Brain microvascular endothelial cell (primary cell): Measurements from ENCODE around the gene SIGLECL1.

ENCODE experiments used
- DNase-seq: peaks from one replicate; pipeline ENCODE4 v3.0.0-alpha.2; 2020
- H3K27ac ChIP-seq: fragments of 250-450 bp; sonication (Bioruptor Pico); 2 replicates; pipeline ENCODE4 v1.5.1; 2020; ENCODE audit warnings: mild to moderate bottlenecking, moderate library complexity
- H3K27me3 ChIP-seq: fragments of 250-450 bp; sonication (Bioruptor Pico); replicated peaks from 2 replicates; pipeline ENCODE4 v1.5.1; 2020; ENCODE audit warnings: mild to moderate bottlenecking
- H3K36me3 ChIP-seq: fragments of 250-450 bp; sonication (Bioruptor Pico); replicated peaks from 2 replicates; pipeline ENCODE4 v1.5.1; 2020; ENCODE audit warnings: mild to moderate bottlenecking
- H3K4me3 ChIP-seq: 2 replicates; pipeline ENCODE4 v1.5.1; 2011; ENCODE audit warnings: low read depth, mild to moderate bottlenecking, control low read depth, low read length, moderate library complexity
- in situ Hi-C: cut with HindIII; loops from 2 replicates; pipeline ENCODE4 v1.10.0; 2017; ENCODE audit warnings: low sequenced_read_pairs, low pct_ligation_motif_present
- TF ChIP-seq, protein P1 (sequence below): IDR thresholded peaks from 2 replicates; pipeline ENCODE4 v1.5.1; 2011; ENCODE audit warnings: low read depth, mild to moderate bottlenecking, moderate library complexity, low read length, control low read depth, inconsistent platforms; ENCODE audit errors: missing control alignments

The SIGLECL1 gene

DNA sequence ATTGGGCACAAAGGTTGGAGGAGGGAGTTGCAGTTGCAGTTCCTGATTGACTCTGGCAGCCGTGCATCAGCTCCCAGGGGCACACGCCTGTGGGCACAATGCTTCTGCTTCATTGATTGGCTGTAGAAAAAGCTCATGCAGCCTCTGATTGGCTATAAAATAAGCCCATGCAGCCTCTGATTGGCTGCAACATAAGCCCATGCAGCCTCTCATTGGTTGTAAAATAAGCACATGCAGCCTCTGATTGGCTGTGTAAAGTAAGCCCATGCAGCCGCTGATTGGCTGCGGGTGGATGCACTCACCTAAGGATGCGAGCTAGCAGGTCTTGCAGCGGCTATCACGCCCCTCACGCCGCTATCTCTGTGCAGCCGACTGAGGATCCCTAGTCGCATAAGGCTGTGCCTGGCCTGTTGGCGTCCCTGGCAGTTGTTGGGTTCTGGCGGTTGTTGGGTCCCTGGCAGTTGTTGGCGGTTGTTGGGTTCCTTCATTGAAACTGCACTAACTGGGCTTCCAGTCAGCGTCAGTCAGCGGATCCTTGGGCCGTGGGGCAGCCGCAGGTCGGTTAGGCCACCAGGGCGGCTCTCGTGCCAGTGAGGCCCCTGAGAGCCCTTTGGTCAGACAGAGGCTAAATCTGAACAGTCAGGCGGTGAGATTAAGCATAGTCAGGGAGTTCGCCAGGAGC, at the start of gene SIGLECL1:
Gene SIGLECL1 (plus strand): TSS at position 295 of the 682 bp plus-strand sequence. CDS start 12,993 bp downstream, outside the sequence.
- Histone ChIP-seq H3K36me3 (no peaks in the 10 kb centered on the region), H3K27me3 (no peaks in the 10 kb centered on the region), H3K4me3 (no peak within 1 kb of the TSS), H3K27ac (no peak within 1 kb of the TSS)
- no peak for DNase-seq
- in situ Hi-C loops, result no loop called here
- TF ChIP-seq, protein P1, sequence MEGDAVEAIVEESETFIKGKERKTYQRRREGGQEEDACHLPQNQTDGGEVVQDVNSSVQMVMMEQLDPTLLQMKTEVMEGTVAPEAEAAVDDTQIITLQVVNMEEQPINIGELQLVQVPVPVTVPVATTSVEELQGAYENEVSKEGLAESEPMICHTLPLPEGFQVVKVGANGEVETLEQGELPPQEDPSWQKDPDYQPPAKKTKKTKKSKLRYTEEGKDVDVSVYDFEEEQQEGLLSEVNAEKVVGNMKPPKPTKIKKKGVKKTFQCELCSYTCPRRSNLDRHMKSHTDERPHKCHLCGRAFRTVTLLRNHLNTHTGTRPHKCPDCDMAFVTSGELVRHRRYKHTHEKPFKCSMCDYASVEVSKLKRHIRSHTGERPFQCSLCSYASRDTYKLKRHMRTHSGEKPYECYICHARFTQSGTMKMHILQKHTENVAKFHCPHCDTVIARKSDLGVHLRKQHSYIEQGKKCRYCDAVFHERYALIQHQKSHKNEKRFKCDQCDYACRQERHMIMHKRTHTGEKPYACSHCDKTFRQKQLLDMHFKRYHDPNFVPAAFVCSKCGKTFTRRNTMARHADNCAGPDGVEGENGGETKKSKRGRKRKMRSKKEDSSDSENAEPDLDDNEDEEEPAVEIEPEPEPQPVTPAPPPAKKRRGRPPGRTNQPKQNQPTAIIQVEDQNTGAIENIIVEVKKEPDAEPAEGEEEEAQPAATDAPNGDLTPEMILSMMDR, result no peak

DNA sequence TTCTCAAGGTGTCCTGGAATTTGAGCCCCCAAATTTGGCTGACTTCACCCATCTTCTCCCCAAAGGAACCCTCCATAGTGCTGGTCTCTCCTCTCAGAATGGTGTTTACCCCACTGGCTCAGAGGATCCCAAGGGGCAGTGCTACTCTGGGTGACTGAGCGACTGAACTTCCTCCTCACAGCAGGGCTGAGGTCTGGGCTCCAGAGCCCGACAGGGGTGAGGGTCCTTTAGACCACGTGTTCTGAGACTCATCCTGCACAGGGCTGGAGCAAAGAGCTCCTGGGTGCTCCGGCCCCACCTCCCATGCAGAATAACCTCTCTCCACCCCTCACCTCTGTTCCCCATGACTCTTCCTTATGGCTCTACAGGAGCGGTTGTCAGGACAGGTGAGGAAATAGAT, 49.2 kb upstream of the SIGLECL1 start:
- H3K36me3 ChIP-seq, result no peaks in the 10 kb centered on the region
- H3K27me3 ChIP-seq, result no peaks in the 10 kb centered on the region
- no peak overlapping the region for H3K27ac ChIP-seq
- DNase-seq, result no peak
- no peak overlapping the region for H3K4me3 ChIP-seq
- TF ChIP-seq, protein P1, result no peak
- in situ Hi-C loops, result no loop called here

DNA sequence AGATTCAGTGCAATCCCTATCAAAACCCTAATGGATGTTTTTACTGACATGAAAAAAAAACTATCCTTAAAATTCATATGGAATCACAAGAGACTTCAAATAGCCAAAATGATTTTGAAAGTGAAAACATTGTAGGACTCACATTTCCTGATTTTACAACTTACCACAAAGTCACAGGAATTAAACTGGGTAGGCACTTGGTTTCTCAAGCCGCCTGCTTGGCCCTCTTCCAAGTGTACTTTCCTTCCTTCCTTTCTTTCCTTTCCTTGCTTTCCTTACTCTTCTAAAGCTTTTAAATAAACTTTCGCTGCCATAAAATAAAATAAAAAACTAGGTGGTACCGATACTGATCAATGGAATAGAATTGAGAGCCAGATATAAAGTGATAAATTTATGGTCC, 47.0 kb upstream of the SIGLECL1 start:
- Histone ChIP-seq H3K36me3 (no peaks in the 10 kb centered on the region), H3K4me3 (no peak overlapping the region), H3K27me3 (no peaks in the 10 kb centered on the region), H3K27ac (no peak overlapping the region)
- in situ Hi-C loops, result no loop called here
- DNase-seq, result no peak
- TF ChIP-seq, protein P1, result no peak

DNA sequence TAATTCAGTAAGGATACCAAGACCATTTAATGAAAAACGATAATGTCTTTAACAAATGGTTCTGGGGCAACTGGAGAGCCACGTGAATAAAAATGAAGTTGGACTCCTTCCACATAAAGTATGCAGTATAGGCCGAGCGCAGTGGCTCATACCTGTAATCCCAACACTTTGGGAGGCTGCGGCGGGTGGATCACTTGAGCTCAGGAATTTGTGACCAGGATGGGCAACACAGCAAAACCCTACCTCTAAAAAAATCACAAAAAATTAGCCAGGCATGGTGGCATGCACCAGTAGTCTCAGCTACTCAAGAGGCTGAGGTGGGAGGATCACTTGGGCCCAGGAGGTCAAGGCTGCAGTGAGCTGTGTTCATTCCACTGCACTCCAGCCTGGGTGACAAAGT, 46.6 kb upstream of the SIGLECL1 start:
- H3K27me3 ChIP-seq, result no peaks in the 10 kb centered on the region
- DNase-seq, result no peak
- H3K36me3 ChIP-seq, result no peaks in the 10 kb centered on the region
- H3K27ac ChIP-seq, result no peak overlapping the region
- TF ChIP-seq, protein P1, result no peak
- no peak overlapping the region for H3K4me3 ChIP-seq
- in situ Hi-C loops, result no loop called here

DNA sequence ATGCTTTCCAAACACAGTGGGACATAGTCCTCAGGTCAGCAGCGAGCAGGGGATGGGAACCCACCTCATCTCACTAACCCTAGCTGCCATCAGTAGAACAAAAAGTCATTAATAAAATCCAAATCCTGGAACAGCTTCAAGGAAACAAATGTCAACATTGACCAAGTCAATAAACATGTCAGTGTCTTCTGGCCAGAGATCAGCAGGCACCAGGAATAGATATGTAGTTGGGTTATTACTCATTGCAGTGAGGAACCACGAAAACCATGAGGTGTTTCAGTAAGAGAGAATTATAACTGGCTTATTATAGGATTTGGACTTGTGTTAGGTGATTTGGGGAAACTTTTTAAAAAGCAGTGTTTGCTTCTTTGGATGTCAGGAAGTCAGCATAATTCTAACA, 43.1 kb upstream of the SIGLECL1 start:
- no peak for DNase-seq
- Histone ChIP-seq H3K27ac (no peak overlapping the region), H3K27me3 (no peaks in the 10 kb centered on the region), H3K36me3 (no peaks in the 10 kb centered on the region), H3K4me3 (no peak overlapping the region)
- TF ChIP-seq, protein P1, result no peak
- in situ Hi-C loops, result no loop called here
